ENCODE data around the gene SETD4. TPM values are rescaled to one million over a fixed set of nuclear protein-coding genes. Genes with fewer than 3 reads are reported as not detected.

SETD4 gene
- total and polyA plus RNA-seq, 2 of the 13 experiments (the other 11 are each of a cell fraction or from before 2014, with no cell fraction given) = 7.1 to 14.4 TPM

DNA sequence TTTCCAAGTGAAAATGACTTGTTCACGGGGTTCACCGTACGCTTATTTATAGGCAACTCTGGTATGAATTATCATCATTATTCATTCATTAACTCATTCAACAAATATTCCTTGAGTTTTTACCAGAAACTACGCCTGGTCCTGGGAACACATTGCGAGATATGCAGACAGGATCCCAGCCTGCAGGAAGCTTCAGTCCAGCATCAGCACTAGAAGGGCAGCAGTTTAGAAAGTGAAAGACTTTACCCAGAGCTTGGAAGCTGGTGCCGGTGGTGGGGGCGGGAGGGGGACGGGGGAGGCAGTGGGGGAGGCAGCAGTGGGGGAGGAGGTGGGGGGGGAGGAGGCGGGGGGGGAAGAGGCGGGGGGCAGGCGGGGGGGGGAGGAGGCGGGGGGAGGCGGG, 55.9 kb downstream of the SETD4 start:
- CTCF ChIA-PET (ENCODE audit: low intra/inter-chr PET ratio, low total read pairs) = no interaction called here
- no peaks in the 10 kb centered on the region for H3K79me2 ChIP-seq (ENCODE audit: insufficient read depth, low read length)
- no peak overlapping the region for H3K4me2 ChIP-seq (ENCODE audit: low read depth, low read length)
- no peaks in the 10 kb centered on the region for H4K20me1 ChIP-seq (ENCODE audit: insufficient read depth, low read length)
- DNase-seq (ENCODE audit: low spot score) (no peak), FAIRE-seq (no peak), ATAC-seq (no peak)
- 41% methylated on average over 11 of the region's 13 CpGs for WGBS (ENCODE audit: low lambda C conversion rate)
- H2AFZ ChIP-seq (ENCODE audit: low read length) = no peak overlapping the region
- peaks cover 0 to 3% of the 10 kb centered on the region in 2 experiments; a peak in 1 of 5 replicates for H3K27me3 ChIP-seq (ENCODE audit: control insufficient read depth in 1 of 2, insufficient read depth in 2 of 2, low read length in 2 of 2)
- no peak overlapping the region for H3K9ac ChIP-seq (ENCODE audit: insufficient read depth, low read depth, low read length)
- no peak overlapping the region for H3K27ac ChIP-seq (ENCODE audit: extremely low read length, insufficient read depth, low read length)
- intact Hi-C loops (cut with micrococcal nuclease; ENCODE audit: unreplicated experiment) = no loop called here
- H3K4me1 ChIP-seq (ENCODE audit: insufficient read depth, low read length) = peaks cover 49% of the 10 kb centered on the region
- H3K9me3 ChIP-seq (ENCODE audit: low read length) = no peaks in the 10 kb centered on the region
- no peak for TF ChIP-seq NFIB (CRISPR knock-in tag; IDR thresholded peaks at IDR 0.05; ENCODE audit: borderline replicate concordance)
- TF ChIP-seq, protein P1, sequence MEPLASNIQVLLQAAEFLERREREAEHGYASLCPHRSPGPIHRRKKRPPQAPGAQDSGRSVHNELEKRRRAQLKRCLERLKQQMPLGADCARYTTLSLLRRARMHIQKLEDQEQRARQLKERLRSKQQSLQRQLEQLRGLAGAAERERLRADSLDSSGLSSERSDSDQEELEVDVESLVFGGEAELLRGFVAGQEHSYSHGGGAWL (CRISPR knock-in tag; IDR thresholded peaks at IDR 0.05) = no peak
- TF ChIP-seq SRY (CRISPR knock-in tag; IDR thresholded peaks at IDR 0.05) = no peak
- TF ChIP-seq, protein P2, sequence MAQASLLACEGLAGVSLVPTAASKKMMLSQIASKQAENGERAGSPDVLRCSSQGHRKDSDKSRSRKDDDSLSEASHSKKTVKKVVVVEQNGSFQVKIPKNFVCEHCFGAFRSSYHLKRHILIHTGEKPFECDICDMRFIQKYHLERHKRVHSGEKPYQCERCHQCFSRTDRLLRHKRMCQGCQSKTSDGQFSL (CRISPR knock-in tag; IDR thresholded peaks at IDR 0.05) = no peak
- TF ChIP-seq GATAD2A (CRISPR knock-in tag; IDR thresholded peaks at IDR 0.05) = no peak
- TF ChIP-seq ZFP36L2 (CRISPR knock-in tag; IDR thresholded peaks at IDR 0.05) = no peak
- TF ChIP-seq REPIN1 (CRISPR knock-in tag; IDR thresholded peaks at IDR 0.05; ENCODE audit: borderline replicate concordance, low read depth) = no peak
- TF ChIP-seq HES4 (CRISPR knock-in tag; IDR thresholded peaks at IDR 0.05; ENCODE audit: borderline replicate concordance) = no peak
- TF ChIP-seq, protein P3, sequence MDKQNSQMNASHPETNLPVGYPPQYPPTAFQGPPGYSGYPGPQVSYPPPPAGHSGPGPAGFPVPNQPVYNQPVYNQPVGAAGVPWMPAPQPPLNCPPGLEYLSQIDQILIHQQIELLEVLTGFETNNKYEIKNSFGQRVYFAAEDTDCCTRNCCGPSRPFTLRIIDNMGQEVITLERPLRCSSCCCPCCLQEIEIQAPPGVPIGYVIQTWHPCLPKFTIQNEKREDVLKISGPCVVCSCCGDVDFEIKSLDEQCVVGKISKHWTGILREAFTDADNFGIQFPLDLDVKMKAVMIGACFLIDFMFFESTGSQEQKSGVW (CRISPR knock-in tag; IDR thresholded peaks at IDR 0.05; ENCODE audit: borderline replicate concordance) = no peak
- no peak for TF ChIP-seq ZKSCAN5 (CRISPR knock-in tag; IDR thresholded peaks at IDR 0.05)
- no peak for TF ChIP-seq ZNF7 (CRISPR knock-in tag; IDR thresholded peaks at IDR 0.05)
- no peak for TF ChIP-seq ZNF143 (CRISPR knock-in tag; IDR thresholded peaks at IDR 0.05)
- no peak for TF ChIP-seq CBFB (CRISPR knock-in tag; IDR thresholded peaks at IDR 0.05)
- TF ChIP-seq, protein P4, sequence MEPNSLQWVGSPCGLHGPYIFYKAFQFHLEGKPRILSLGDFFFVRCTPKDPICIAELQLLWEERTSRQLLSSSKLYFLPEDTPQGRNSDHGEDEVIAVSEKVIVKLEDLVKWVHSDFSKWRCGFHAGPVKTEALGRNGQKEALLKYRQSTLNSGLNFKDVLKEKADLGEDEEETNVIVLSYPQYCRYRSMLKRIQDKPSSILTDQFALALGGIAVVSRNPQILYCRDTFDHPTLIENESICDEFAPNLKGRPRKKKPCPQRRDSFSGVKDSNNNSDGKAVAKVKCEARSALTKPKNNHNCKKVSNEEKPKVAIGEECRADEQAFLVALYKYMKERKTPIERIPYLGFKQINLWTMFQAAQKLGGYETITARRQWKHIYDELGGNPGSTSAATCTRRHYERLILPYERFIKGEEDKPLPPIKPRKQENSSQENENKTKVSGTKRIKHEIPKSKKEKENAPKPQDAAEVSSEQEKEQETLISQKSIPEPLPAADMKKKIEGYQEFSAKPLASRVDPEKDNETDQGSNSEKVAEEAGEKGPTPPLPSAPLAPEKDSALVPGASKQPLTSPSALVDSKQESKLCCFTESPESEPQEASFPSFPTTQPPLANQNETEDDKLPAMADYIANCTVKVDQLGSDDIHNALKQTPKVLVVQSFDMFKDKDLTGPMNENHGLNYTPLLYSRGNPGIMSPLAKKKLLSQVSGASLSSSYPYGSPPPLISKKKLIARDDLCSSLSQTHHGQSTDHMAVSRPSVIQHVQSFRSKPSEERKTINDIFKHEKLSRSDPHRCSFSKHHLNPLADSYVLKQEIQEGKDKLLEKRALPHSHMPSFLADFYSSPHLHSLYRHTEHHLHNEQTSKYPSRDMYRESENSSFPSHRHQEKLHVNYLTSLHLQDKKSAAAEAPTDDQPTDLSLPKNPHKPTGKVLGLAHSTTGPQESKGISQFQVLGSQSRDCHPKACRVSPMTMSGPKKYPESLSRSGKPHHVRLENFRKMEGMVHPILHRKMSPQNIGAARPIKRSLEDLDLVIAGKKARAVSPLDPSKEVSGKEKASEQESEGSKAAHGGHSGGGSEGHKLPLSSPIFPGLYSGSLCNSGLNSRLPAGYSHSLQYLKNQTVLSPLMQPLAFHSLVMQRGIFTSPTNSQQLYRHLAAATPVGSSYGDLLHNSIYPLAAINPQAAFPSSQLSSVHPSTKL (CRISPR knock-in tag; IDR thresholded peaks at IDR 0.05) = no peak
- TF ChIP-seq, protein P5, sequence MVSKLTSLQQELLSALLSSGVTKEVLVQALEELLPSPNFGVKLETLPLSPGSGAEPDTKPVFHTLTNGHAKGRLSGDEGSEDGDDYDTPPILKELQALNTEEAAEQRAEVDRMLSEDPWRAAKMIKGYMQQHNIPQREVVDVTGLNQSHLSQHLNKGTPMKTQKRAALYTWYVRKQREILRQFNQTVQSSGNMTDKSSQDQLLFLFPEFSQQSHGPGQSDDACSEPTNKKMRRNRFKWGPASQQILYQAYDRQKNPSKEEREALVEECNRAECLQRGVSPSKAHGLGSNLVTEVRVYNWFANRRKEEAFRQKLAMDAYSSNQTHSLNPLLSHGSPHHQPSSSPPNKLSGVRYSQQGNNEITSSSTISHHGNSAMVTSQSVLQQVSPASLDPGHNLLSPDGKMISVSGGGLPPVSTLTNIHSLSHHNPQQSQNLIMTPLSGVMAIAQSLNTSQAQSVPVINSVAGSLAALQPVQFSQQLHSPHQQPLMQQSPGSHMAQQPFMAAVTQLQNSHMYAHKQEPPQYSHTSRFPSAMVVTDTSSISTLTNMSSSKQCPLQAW (CRISPR knock-in tag; IDR thresholded peaks at IDR 0.05) = no peak
- TF ChIP-seq, protein P6, sequence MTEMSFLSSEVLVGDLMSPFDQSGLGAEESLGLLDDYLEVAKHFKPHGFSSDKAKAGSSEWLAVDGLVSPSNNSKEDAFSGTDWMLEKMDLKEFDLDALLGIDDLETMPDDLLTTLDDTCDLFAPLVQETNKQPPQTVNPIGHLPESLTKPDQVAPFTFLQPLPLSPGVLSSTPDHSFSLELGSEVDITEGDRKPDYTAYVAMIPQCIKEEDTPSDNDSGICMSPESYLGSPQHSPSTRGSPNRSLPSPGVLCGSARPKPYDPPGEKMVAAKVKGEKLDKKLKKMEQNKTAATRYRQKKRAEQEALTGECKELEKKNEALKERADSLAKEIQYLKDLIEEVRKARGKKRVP (CRISPR knock-in tag; IDR thresholded peaks at IDR 0.05) = no peak
- TF ChIP-seq RARA (CRISPR knock-in tag; IDR thresholded peaks at IDR 0.05) = no peak
- no peak for TF ChIP-seq ZFAT (CRISPR knock-in tag; conservative IDR thresholded peaks at IDR 0.05)
- TF ChIP-seq ZNF569 (CRISPR knock-in tag; IDR thresholded peaks at IDR 0.05; ENCODE audit: borderline replicate concordance) = no peak
- in situ Hi-C loops (cut with HindIII; ENCODE audit: extremely low pct_ligation_motif_present, low pct_unique_long_range_greater_than_20kb) = no loop called here
- H3K36me3 ChIP-seq (replicated peaks in 1 of 2; ENCODE audit: control insufficient read depth in 1 of 2, insufficient read depth in 2 of 2, low read length in 2 of 2) = no peaks in the 10 kb centered on the region
- POLR2A ChIA-PET = no interaction called here
- no peak overlapping the region for H3K4me3 ChIP-seq (replicated peaks in 1 of 3; ENCODE audit: insufficient read depth in 1 of 3, low read depth in 2 of 3, low read length in 3 of 3)
- no TSS peak for BruUV-seq (replicated peaks)

Data from HepG2 (cell line).